Esophagus muscularis mucosa (tissue), 4 donors: ENCODE data around the gene CCDC6. TPM values are rescaled to one million over a fixed set of nuclear protein-coding genes. Genes with fewer than 3 reads are reported as not detected.

ENCODE experiments used
- DNase-seq: peaks from one replicate; pipeline ENCODE4 v3.0.0-alpha.2; 2017; ENCODE audit errors: extremely low spot score
- H3K27ac ChIP-seq, 4 donors: fragments of 200-600 bp; sonication (generic); replicated peaks in 1 of 4; 1 replicate in 3 of 4; 2 replicates in 1 of 4; pipeline ENCODE4 v1.5.1; 2016 to 2019; ENCODE audit warnings: mild to moderate bottlenecking in 1 of 4
- H3K27me3 ChIP-seq, 4 donors: fragments of 200-600 bp; sonication (generic); one replicate each; pipeline versions ENCODE4 v1.5.1 to v1.6.0; 2016 to 2019
- H3K36me3 ChIP-seq, 4 donors: fragments of 200-600 bp; sonication (generic); one replicate each; pipeline ENCODE4 v1.5.1; 2016 to 2019
- H3K4me1 ChIP-seq, 4 donors: fragments of 200-600 bp; sonication (generic); one replicate each; pipeline ENCODE4 v1.5.1; 2016 to 2019
- H3K4me3 ChIP-seq, 4 donors: fragments of 200-600 bp; sonication (generic); 1 replicate in 2 of 4; 2 replicates in 2 of 4; pipeline ENCODE4 v1.5.1; 2016 to 2019; ENCODE audit warnings: mild to moderate bottlenecking in 4 of 4, moderate library complexity in 1 of 4
- H3K9me3 ChIP-seq, 4 donors: fragments of 200-600 bp; sonication (generic); 1 replicate in 3 of 4; 2 replicates in 1 of 4; pipeline ENCODE4 v1.5.1; 2016 to 2019
- EP300 ChIP-seq: sonication (generic); formaldehyde crosslinking; IDR thresholded peaks from one replicate; pipeline ENCODE4 v1.6.1; 2017; ENCODE audit warnings: antibody characterized with exemption
- POLR2A ChIP-seq: fragments of 450-650 bp; IDR thresholded peaks from one replicate; pipeline ENCODE4 v1.6.1; 2017; ENCODE audit warnings: antibody characterized with exemption, moderate library complexity, mild to moderate bottlenecking, low read depth
- POLR2AphosphoS5 ChIP-seq, 2 donors: sonication (generic); formaldehyde crosslinking; IDR thresholded peaks; one replicate each; pipeline ENCODE4 v1.6.1; 2017; ENCODE audit warnings: antibody characterized with exemption in 2 of 2
- WGBS: methylation state at CpG from one replicate; pipeline ENCODE4 v1.1.5; 2018; 5-methylcytosine and 5-hydroxymethylcytosine counted together
- intact Hi-C: fragments of 100-400 bp; cut with DNase I; formaldehyde crosslinking; loops from one replicate; pipeline ENCODE4 v1.15.1; 2023
- total RNA-seq, 4 donors: library from RNA; depleted of rRNA; stranded (reverse); fragments of >200 nt; gene quantifications; one replicate each; pipeline versions ENCODE4 v1.1.0 to v1.2.1, GENCODE V29; 2016
- TF ChIP-seq, protein P1 (sequence below), 3 experiments: fragments of 200-600 bp in 2 of 3; fragments of 450-650 bp in 1 of 3; sonication (generic) in 2 of 3; IDR thresholded peaks; one replicate each; pipeline ENCODE4 v1.5.1; 2017 to 2019; ENCODE audit warnings: antibody characterized with exemption in 3 of 3, mild to moderate bottlenecking in 2 of 3, moderate library complexity in 1 of 3

CCDC6 gene
- total RNA-seq, 4 donors from 2014 or later = 41.4 to 71.0 (median 57.2) TPM

DNA sequence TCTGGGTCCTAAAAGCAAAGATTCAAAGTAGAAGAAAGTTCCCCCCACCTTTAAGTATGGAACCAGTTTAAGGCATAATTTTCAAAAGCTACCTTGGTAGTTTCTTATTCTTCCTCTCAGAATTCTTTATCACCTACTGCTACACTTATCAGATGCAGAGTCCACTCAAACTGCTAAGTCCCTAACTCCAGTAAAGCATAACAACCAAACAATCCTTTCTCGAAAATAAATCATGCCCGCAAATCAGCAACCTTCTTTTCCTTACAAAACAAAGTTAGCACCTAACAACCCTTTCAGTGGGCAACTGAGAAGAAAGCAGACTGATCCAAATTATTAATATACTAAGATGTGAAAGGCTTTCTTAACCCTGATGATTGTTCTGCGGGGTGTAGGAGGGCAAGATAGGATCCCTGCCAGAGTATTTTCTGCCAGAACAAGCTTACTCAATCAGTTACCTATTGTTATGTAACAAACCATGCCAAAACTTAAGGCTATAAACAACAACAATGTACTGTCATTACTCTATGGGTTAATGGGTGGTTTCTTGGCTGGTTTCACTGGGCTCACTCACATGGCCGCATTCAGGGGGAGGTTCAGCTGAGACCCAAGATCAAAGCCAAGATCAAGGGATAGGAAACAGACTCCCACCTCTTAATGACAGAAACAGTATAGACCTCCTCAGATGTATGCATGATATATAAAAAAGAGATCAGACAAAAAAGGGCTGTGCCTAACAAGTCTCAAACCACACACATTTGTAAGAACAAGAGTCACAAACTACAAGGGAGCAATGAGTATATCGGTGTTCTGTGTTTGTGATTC, 42.0 kb downstream of the CCDC6 start:
- H3K4me1 ChIP-seq = peaks cover 13 to 52% (median 42%) of the 10 kb centered on the region in 4 donors
- no peaks in the 10 kb centered on the region for H3K9me3 ChIP-seq
- intact Hi-C loops = loop anchor here (2.0 to 10.0 kb wide), 2 partner anchors 42 to 180 kb away; partner anchors contain the start of gene CCDC6
- 76% methylated on average over 5 of the region's 5 CpGs for WGBS
- TF ChIP-seq, protein P1, sequence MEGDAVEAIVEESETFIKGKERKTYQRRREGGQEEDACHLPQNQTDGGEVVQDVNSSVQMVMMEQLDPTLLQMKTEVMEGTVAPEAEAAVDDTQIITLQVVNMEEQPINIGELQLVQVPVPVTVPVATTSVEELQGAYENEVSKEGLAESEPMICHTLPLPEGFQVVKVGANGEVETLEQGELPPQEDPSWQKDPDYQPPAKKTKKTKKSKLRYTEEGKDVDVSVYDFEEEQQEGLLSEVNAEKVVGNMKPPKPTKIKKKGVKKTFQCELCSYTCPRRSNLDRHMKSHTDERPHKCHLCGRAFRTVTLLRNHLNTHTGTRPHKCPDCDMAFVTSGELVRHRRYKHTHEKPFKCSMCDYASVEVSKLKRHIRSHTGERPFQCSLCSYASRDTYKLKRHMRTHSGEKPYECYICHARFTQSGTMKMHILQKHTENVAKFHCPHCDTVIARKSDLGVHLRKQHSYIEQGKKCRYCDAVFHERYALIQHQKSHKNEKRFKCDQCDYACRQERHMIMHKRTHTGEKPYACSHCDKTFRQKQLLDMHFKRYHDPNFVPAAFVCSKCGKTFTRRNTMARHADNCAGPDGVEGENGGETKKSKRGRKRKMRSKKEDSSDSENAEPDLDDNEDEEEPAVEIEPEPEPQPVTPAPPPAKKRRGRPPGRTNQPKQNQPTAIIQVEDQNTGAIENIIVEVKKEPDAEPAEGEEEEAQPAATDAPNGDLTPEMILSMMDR (IDR thresholded peaks at IDR 0.05) = no peak
- TF ChIP-seq POLR2A (no peak), POLR2AphosphoS5 (IDR thresholded peaks at IDR 0.05) (no peak), EP300 (no peak)
- no peaks in the 10 kb centered on the region for H3K27me3 ChIP-seq
- no peaks in the 10 kb centered on the region for H3K36me3 ChIP-seq
- H3K27ac ChIP-seq = peak overlapping the region; percentile 16 to 69 (median 44)
- DNase-seq = no peak
- no peak overlapping the region for H3K4me3 ChIP-seq

DNA sequence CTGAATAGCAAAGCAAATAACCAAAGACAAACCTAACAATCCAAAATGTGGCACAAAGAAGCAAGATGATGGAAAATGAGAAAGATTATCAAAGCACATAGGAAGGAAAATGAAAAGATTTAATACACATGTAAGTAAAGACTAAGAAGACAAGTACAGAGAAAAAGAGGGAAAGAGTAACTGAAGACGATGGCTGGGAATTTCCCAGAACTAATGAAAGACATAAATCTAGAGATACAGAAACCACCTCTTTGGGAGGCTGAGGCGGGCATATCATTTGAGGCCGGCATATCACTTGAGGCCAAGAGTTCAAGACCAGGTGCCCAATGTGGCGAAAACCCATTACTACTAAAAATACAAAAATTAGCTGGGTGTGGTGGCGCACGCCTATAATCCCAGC, 46.8 kb downstream of the CCDC6 start:
- Histone ChIP-seq H3K27me3 (no peaks in the 10 kb centered on the region), H3K36me3 (no peaks in the 10 kb centered on the region), H3K27ac (no peak overlapping the region), H3K9me3 (no peaks in the 10 kb centered on the region), H3K4me3 (no peak overlapping the region), H3K4me1 (peaks cover 32 to 53% (median 51%) of the 10 kb centered on the region in 4 donors)
- no peak for TF ChIP-seq POLR2A
- TF ChIP-seq EP300 = no peak
- TF ChIP-seq, protein P1 (IDR thresholded peaks at IDR 0.05) = no peak
- TF ChIP-seq POLR2AphosphoS5 (IDR thresholded peaks at IDR 0.05) = no peak
- DNase-seq = no peak
- WGBS = 88% methylated on average over 6 of the region's 6 CpGs
- intact Hi-C loops = no loop called here

DNA sequence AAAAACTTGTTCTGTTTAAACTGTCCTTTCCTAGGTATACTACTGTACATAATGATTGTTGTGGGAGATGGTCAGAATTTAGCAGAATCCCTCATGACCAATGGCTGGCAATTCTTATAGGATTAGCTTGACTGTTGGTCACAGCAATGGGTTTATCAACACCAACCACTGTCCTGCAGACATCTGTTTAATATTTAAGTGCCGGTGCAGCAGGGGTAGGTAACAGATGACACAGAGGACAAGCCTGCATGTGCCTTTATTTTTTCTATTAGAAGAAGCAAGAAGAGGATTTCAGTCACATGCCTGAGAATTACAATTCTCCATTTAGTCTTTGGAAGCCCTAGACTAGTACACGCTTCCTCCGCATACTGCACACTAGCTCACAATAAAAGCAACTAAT, 48.4 kb downstream of the CCDC6 start:
- intact Hi-C loops = no loop called here
- no peaks in the 10 kb centered on the region for H3K36me3 ChIP-seq
- H3K27ac ChIP-seq = no peak overlapping the region
- H3K4me1 ChIP-seq = peaks cover 30 to 63% (median 58%) of the 10 kb centered on the region in 4 donors
- peak; percentile 57 for DNase-seq
- 98% methylated on average over 3 of the region's 3 CpGs for WGBS
- TF ChIP-seq POLR2AphosphoS5 (IDR thresholded peaks at IDR 0.05) (no peak), EP300 (no peak), POLR2A (no peak)
- TF ChIP-seq, protein P1 (IDR thresholded peaks at IDR 0.05) = no peak
- H3K4me3 ChIP-seq = no peak overlapping the region
- no peaks in the 10 kb centered on the region for H3K9me3 ChIP-seq
- H3K27me3 ChIP-seq = no peaks in the 10 kb centered on the region

DNA sequence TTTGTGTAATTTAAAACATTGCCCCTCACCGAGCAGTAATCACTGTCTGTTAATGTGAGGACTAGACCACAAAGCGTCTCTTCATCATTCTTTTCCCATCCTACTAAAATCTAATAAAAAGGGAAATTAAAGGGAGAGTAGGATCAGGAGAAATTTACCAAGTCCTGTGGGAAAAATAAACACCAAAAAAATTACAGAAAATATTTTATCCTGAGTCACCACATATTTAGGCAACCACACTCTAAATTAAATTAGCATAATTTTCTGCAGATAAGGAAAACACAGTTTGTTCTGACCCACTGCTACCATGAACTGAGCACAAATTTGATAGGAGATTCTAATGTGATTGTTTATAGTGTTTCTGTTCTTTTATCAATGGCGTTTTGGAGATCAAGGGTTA, 49.3 kb downstream of the CCDC6 start:
- DNase-seq = no peak
- TF ChIP-seq POLR2AphosphoS5 (IDR thresholded peaks at IDR 0.05) (no peak), POLR2A (no peak), EP300 (no peak)
- TF ChIP-seq, protein P1 (IDR thresholded peaks at IDR 0.05) = no peak
- Histone ChIP-seq H3K4me1 (peaks cover 35 to 72% (median 66%) of the 10 kb centered on the region in 4 donors), H3K27ac (no peak overlapping the region), H3K36me3 (no peaks in the 10 kb centered on the region), H3K4me3 (no peak overlapping the region), H3K9me3 (no peaks in the 10 kb centered on the region), H3K27me3 (no peaks in the 10 kb centered on the region)
- WGBS = 83% methylated on average over 3 of the region's 3 CpGs
- intact Hi-C loops = no loop called here
